Measurements from ENCODE around the gene HLA-DOA. TPM values are rescaled to one million over a fixed set of nuclear protein-coding genes. Genes with fewer than 3 reads are reported as not detected.

The HLA-DOA gene
- total RNA-seq, 1 experiment from 2014 or later, result 13.6 TPM

DNA sequence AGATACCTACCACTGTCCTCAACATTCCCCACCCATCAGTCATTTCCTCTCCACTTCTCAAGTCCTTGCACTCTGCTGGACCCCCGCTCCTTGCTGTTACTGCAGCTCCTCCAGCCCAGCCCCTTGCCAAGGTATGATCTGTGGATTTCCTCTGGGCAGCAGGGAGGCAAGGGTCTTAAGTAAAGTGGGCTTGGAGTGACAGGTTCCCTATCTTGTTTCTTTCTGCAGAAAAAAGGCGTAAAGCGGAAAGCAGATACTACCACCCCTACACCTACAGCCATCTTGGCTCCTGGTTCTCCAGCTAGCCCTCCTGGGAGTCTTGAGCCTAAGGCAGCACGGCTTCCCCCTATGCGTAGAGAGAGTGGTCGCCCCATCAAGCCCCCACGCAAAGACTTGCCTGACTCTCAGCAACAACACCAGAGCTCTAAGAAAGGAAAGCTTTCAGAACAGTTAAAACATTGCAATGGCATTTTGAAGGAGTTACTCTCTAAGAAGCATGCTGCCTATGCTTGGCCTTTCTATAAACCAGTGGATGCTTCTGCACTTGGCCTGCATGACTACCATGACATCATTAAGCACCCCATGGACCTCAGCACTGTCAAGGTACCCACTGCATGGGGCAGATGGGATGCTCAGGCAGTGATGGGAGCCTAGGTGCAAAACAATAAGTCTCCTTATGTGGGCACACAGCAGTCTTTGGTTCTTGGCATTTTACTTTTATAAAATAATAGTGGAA lies 32.9 kb downstream of the HLA-DOA start:
- peaks cover 4% of the 10 kb centered on the region; the same call in 1 of the 2 replicates for H3K27me3 Mint-ChIP-seq (ENCODE audit: low read depth)
- no peak for ATAC-seq
- no peaks in the 10 kb centered on the region for H3K9me3 Mint-ChIP-seq
- ChIA-PET POLR2A (interaction anchor here (1.5 kb wide), 1 partner anchor 9 kb away, joined by 3 read pairs; no protein-coding TSS in a partner anchor), CTCF (interaction anchor here (0.6 to 0.7 kb wide), 2 partner anchors 8 kb away, joined by 3 to 4 read pairs; no protein-coding TSS in a partner anchor)
- peaks cover 96% of the 10 kb centered on the region for H3K36me3 Mint-ChIP-seq
- TF ChIP-seq SMAD4 (CRISPR knock-in tag; IDR thresholded peaks at IDR 0.05), result no peak
- TF ChIP-seq ZNF396 (CRISPR knock-in tag; IDR thresholded peaks at IDR 0.05; ENCODE audit: borderline replicate concordance), result no peak
- TF ChIP-seq ZNF416 (CRISPR knock-in tag; IDR thresholded peaks at IDR 0.05), result no peak
- no peak for TF ChIP-seq CREM (CRISPR knock-in tag; IDR thresholded peaks at IDR 0.05)
- TF ChIP-seq CTCF (IDR thresholded peaks at IDR 0.05), result no peak
- H3K4me1 Mint-ChIP-seq, result peaks cover 50% of the 10 kb centered on the region
- DNase-seq (ENCODE audit: low spot score), result no peak
- peak overlapping the region; percentile 68; the same call in 1 of the 2 replicates for H3K27ac Mint-ChIP-seq
- peak overlapping the region; percentile 98 for H3K4me3 Mint-ChIP-seq

DNA sequence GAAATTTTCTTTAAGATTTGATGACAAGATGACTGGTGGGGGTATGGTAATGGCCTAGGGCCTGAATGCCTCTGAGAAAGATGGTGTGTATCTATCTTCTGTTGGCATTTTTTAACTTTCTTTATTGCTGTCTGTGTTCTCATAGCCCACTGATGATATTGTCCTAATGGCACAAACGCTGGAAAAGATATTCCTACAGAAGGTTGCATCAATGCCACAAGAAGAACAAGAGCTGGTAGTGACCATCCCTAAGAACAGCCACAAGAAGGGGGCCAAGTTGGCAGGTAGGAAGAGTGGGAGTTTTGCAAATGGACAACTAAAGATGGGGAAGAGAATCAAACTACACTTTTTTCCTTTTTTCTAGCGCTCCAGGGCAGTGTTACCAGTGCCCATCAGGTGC lies 33.5 kb downstream of the HLA-DOA start:
- CTCF ChIA-PET, result interaction anchor here (0.7 kb wide), 1 partner anchor 9 kb away, joined by 3 read pairs; no protein-coding TSS in a partner anchor
- no peak for TF ChIP-seq CBFB (CRISPR knock-in tag; IDR thresholded peaks at IDR 0.05; ENCODE audit: low read depth)
- TF ChIP-seq ZNF396 (CRISPR knock-in tag; IDR thresholded peaks at IDR 0.05; ENCODE audit: borderline replicate concordance), result no peak
- no peak for TF ChIP-seq ATF1 (CRISPR knock-in tag; IDR thresholded peaks at IDR 0.05)
- TF ChIP-seq, protein P1, sequence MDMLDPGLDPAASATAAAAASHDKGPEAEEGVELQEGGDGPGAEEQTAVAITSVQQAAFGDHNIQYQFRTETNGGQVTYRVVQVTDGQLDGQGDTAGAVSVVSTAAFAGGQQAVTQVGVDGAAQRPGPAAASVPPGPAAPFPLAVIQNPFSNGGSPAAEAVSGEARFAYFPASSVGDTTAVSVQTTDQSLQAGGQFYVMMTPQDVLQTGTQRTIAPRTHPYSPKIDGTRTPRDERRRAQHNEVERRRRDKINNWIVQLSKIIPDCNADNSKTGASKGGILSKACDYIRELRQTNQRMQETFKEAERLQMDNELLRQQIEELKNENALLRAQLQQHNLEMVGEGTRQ (CRISPR knock-in tag; IDR thresholded peaks at IDR 0.05), result no peak
- TF ChIP-seq ATF6 (CRISPR knock-in tag; IDR thresholded peaks at IDR 0.05), result no peak
- no peak for TF ChIP-seq TCF7 (CRISPR knock-in tag; IDR thresholded peaks at IDR 0.05; ENCODE audit: low read depth)
- TF ChIP-seq TEAD1 (CRISPR knock-in tag; IDR thresholded peaks at IDR 0.05), result no peak
- TF ChIP-seq ZNF512 (CRISPR knock-in tag; IDR thresholded peaks at IDR 0.05; ENCODE audit: borderline replicate concordance), result no peak
- no peak for TF ChIP-seq SP1 (CRISPR knock-in tag; conservative IDR thresholded peaks at IDR 0.05)
- no peak for TF ChIP-seq ETV6 (CRISPR knock-in tag; IDR thresholded peaks at IDR 0.05)
- TF ChIP-seq RORB (CRISPR knock-in tag; IDR thresholded peaks at IDR 0.05), result no peak
- H3K27me3 Mint-ChIP-seq (ENCODE audit: low read depth), result peaks cover 4% of the 10 kb centered on the region; the same call in 1 of the 2 replicates
- no peak for DNase-seq (ENCODE audit: low spot score)
- peaks cover 50% of the 10 kb centered on the region for H3K4me1 Mint-ChIP-seq
- no peak for ATAC-seq
- H3K27ac Mint-ChIP-seq, result peak overlapping the region; percentile 68
- no peaks in the 10 kb centered on the region for H3K9me3 Mint-ChIP-seq
- H3K36me3 Mint-ChIP-seq, result peaks cover 96% of the 10 kb centered on the region
- peak overlapping the region; percentile 98 for H3K4me3 Mint-ChIP-seq
- POLR2A ChIA-PET, result no interaction called here

Data from WTC11 (cell line).